Prostate gland (tissue), 2 donors: ENCODE data around the gene LRRIQ4.

Experiments used
- POLR2A ChIP-seq: fragments of 450-650 bp; IDR thresholded peaks from one replicate; pipeline ENCODE4 v1.6.1; 2016; ENCODE audit warnings: antibody characterized with exemption, mild to moderate bottlenecking
- POLR2AphosphoS5 ChIP-seq: sonication (generic); formaldehyde crosslinking; IDR thresholded peaks from one replicate; pipeline ENCODE4 v1.6.1; 2017; ENCODE audit warnings: antibody characterized with exemption
- TF ChIP-seq, protein P1 (sequence below), 4 experiments: fragments of 200-600 bp in 2 of 4; fragments of 450-650 bp in 2 of 4; sonication (generic) in 2 of 4; IDR thresholded peaks; 1 replicate in 3 of 4; 2 replicates in 1 of 4; pipeline ENCODE4 v1.5.1; 2016 to 2019; ENCODE audit warnings: antibody characterized with exemption in 4 of 4, mild to moderate bottlenecking in 2 of 4, moderate library complexity in 2 of 4

DNA sequence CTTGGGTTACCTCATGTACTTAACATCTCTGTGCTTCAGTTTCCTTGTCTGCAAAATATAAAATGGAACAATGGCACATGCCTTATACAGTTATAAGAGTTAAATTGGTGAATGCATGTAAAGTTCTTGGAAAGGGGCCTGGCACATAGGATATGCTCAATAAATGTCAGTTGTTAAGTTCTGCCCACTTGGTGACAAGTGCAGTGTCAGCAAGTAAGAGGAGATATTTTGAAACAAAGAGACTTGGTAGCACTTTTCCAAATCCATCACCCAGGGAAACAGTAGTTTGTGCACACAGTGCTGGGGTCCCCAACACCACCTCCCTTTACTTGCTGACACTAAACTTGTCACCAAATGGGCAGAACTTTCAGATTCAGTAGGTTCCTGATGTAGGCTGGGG is 37.9 kb downstream of the LRRIQ4 start:
- TF ChIP-seq, protein P1, sequence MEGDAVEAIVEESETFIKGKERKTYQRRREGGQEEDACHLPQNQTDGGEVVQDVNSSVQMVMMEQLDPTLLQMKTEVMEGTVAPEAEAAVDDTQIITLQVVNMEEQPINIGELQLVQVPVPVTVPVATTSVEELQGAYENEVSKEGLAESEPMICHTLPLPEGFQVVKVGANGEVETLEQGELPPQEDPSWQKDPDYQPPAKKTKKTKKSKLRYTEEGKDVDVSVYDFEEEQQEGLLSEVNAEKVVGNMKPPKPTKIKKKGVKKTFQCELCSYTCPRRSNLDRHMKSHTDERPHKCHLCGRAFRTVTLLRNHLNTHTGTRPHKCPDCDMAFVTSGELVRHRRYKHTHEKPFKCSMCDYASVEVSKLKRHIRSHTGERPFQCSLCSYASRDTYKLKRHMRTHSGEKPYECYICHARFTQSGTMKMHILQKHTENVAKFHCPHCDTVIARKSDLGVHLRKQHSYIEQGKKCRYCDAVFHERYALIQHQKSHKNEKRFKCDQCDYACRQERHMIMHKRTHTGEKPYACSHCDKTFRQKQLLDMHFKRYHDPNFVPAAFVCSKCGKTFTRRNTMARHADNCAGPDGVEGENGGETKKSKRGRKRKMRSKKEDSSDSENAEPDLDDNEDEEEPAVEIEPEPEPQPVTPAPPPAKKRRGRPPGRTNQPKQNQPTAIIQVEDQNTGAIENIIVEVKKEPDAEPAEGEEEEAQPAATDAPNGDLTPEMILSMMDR (IDR thresholded peaks at IDR 0.05): no peak
- TF ChIP-seq POLR2A: no peak
- TF ChIP-seq POLR2AphosphoS5: no peak
